GM10248 (cell line): ENCODE results near the gene RFX4.

Experiments used
- CTCF ChIA-PET: fragments of 300-600 bp; sonication (Branson Sonifier 250); formaldehyde crosslinking; extraction: SDS; loops from one replicate; lab custom pipeline; 2021; ENCODE audit warnings: antibody characterized with exemption; lab: Yijun Ruan, JAX
- POLR2A ChIA-PET: fragments of 350-650 bp; sonication (Branson Sonifier 250); formaldehyde crosslinking; extraction: SDS; loops from one replicate; lab custom pipeline; 2020; ENCODE audit warnings: antibody characterized with exemption; lab: Yijun Ruan, JAX
- DNase-seq: peaks from one replicate; pipeline ENCODE4 v3.0.0; 2012; ENCODE audit errors: extremely low spot score
- CTCF ChIP-seq: IDR thresholded peaks from 2 replicates; pipeline ENCODE4 v1.5.1; 2012; ENCODE audit warnings: mild to moderate bottlenecking, low read depth; ENCODE audit errors: extremely low read depth, missing control alignments, control extremely low read depth

The RFX4 gene

DNA sequence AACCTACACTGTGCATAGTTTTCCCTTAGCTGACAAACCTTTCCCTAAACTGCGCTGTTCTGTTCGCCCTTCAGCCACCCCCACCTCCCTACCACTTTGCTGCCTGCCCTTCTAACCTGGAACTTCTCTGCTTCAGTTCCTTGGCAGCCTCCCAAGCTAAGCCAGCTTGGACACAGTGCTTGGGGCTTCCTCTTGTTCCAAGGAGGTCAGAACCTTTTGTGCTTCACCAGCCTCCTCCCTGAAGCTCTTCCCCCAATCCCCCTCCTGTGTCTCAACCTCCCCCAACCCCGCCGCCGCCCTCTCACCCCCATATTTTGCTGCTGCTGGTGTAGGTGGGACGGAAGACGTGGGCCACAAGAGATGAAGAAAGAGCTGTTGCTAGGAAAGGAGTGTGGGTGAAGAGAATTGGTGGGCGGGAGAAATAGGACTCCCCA lies 183.6 kb downstream of the RFX4 start:
- CTCF ChIA-PET, result interaction anchor here (1.2 kb wide), 1 partner anchor 12 kb away, joined by 4 read pairs; no protein-coding TSS in a partner anchor
- TF ChIP-seq CTCF, result no peak
- POLR2A ChIA-PET, result no interaction called here
- DNase-seq, result no peak

GRCh38 chr12:106767206-106767605 lies 184.4 kb downstream of the RFX4 start:
- ChIA-PET CTCF (interaction anchor here (1.0 to 1.2 kb wide), 2 partner anchors 11 to 13 kb away, joined by 4 read pairs; no protein-coding TSS in a partner anchor), POLR2A (no interaction called here)
- no peak for DNase-seq
- TF ChIP-seq CTCF, result no peak

DNA sequence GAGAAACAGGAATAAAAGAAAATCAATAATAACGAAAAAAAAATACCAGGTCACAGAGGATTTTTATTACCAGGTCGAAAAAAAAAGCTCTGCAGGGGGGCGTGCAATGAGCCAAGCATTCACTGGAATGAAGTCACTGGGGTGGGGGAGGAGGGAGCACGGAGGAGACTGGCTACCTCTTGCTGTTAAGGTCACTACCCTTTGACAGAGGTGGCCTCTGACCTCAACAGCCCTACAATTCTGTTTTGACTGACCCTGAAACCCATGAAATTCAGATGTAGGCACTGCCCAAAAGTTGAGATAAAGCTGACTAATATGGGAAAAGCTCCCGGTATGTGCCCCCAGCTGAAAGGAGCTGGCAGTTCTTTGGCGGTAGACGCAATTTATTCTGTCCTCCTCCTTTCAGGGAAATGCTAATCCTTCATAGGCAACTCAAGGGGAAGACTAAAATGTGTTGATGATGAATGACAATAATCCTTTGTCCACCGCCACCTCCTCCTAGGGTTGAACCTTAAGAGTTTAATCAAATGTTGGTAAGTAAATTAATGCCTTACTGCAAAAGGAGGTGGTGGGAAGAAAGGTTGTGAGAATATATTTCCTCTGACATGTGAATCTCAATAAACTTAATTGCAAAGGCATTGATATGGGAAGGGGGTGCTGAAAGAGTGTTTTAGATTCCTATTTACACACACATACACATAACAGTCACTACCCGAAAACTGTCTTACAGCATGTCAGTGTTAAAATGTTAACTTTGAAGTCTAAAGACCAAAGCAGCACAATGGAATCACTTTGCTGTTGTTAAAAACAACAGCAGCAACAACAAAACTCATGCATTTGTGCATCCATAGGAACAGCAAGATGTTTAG lies 185.4 kb downstream of the RFX4 start:
- POLR2A ChIA-PET, result no interaction called here
- no peak for DNase-seq
- no peak for TF ChIP-seq CTCF
- CTCF ChIA-PET, result interaction anchor here (1.0 kb wide), 1 partner anchor 12 kb away, joined by 4 read pairs; no protein-coding TSS in a partner anchor

- no peak for TF ChIP-seq CTCF
- DNase-seq, result no peak
- CTCF ChIA-PET, result no interaction called here
- POLR2A ChIA-PET, result no interaction called here
These were observed 186.3 kb downstream of the RFX4 start for GRCh38 chr12:106769078-106769477.

- DNase-seq, result no peak
- ChIA-PET POLR2A (no interaction called here), CTCF (no interaction called here)
- TF ChIP-seq CTCF, result no peak
These were observed 186.7 kb downstream of the RFX4 start for GRCh38 chr12:106769546-106769945.

DNA sequence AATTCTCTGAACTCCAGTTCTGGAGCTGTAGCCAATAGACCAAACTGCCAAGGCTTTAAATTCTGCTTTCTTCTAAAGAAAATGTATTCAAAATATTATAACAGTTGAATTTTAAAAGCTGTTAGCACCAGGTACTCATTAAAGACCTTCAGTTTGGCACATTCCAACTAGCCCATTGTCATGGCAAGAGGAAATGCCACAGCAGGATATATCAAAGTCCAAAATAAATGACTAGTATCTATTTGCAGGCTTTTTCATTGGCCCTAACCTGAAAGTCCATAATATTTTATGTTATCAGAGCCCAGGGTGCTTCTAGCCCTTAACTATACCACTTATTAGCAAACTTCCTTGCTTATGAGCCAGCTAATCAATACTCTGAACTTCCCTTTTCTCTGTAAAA lies 188.6 kb downstream of the RFX4 start:
- no peak for TF ChIP-seq CTCF

More for the DNA sequence above, 188.6 kb downstream of the RFX4 start:
- ChIA-PET POLR2A (no interaction called here), CTCF (interaction anchor here (0.8 to 1.8 kb wide), 5 partner anchors 11 to 25 kb away, joined by 3 to 8 read pairs (median 3); no protein-coding TSS in a partner anchor)
- DNase-seq, result no peak
